ENCODE results near the gene MARK2.
"Not testable (repeated sequence)": the region's sequence is repeated elsewhere in the genome, so short reads cannot be mapped to it uniquely, and the experiment has no call there.

MARK2 gene

GRCh38 chr11:63838678-63839507 is at the start of gene MARK2:
TSS of gene MARK2 (plus strand) at chr11:63839110. CDS start at chr11:63839507, 397 bp downstream.
- peak; percentile 99 for DNase-seq

DNA sequence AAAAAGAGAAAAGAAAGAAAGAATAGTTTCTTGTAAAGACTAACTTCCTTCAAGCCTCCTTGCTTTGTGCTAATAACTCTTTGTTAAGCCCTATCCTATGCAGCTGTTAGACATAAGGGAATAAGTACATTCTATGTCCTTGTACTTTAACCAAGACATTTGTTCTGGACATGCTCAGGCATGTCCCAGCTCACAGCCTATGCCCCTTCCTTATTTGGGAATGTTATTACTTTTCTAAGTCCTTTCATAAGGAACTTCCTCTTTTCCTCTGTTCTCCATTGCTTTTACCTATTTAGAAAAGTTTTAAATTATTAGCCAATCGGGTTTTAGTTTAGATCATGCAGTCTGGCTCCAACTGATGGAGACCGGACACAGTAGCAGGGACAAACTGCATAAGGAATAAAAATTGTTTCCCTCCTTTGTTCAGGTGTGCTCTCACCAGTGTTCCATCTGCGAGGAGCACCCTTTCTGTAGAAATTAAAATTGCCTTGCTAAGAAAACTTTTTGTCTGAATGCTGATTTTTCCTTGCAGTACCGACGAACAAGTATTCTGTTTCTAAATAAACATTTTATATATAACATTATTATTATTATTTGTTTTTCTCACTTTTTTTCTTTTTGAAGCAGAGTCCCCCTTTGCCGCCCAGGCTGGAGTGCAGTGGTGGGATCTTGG is 47.3 kb upstream of the MARK2 start:
- DNase-seq: no peak

GRCh38 chr11:63793161-63793560 is 45.7 kb upstream of the MARK2 start:
- no peak for DNase-seq

DNA sequence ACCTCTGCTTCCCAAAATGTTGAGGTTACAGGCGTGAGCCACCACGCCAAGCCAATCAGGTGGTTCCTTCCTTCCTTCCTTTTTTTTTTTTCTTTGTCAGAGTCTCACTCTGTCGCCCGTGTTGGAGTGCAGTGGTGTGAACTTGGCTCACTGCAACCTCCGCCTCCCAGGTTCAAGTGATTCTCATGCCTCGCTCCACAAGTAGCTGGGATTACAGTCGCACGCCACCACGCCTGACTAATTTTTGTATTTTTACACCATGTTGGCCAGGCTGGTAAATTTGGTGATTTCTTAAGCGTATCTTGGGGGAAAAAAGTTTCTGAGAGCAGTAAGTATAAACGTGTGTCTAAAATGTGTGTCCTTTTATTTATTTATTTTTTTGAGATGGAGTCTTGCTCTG is 43.8 kb upstream of the MARK2 start:
- no peak for DNase-seq

GRCh38 chr11:63800921-63801320 is 38.0 kb upstream of the MARK2 start:
- no peak for DNase-seq

- no peak for DNase-seq
Measured at GRCh38 chr11:63802637-63803414, 36.1 kb upstream of the MARK2 start.

- DNase-seq: no peak
Measured at GRCh38 chr11:63804259-63804658, 34.7 kb upstream of the MARK2 start.

DNA sequence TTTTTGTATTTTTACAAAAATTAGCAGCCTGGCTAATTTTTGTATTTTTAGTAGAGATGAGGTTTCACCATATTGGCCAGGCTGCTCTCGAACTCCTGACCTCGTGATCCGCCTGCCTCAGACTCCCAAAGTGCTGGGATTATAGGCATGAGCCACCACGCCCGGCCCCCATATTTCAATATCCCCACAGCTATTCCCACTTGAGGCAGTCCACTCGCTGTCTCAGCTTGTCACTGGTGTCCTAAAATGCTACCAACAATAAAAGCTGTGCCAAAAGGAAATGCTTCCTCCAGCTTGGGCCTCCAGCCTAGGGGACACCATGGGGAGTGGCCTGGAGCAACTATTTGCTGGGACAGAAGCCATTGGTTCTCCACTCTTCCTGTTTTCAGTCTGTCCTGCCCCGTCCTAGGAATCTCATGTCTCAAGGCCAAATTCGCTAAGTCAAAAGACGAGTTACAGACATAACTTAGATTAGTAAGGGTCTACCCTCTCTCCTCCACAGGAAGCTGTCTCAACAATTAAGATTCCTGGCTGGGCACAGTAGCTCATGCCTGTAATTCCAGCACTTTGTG is 33.0 kb upstream of the MARK2 start:
- no peak for DNase-seq

DNA sequence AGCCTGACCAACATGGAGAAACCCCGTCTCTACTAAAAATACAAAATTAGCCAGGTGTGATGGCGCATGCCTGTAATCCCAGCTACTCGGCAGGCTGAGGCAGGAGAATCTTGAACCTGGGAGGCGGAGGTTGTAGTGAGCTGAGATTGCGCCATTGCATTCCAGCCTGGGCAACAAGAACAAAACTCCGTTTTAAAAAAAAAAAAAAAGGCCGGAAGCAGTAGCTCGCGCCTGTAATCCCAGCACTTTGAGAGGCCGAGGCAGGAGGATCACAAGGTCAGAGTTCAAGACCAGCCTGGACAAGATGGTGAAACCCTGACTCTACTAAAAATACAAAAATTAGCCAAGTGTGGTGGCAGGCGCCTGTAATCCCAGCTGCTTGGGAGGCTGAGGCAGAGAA is 28.5 kb upstream of the MARK2 start:
- not testable (repeated sequence) for DNase-seq

- DNase-seq: no peak
Measured at GRCh38 chr11:63811522-63811921, 27.4 kb upstream of the MARK2 start.

DNA sequence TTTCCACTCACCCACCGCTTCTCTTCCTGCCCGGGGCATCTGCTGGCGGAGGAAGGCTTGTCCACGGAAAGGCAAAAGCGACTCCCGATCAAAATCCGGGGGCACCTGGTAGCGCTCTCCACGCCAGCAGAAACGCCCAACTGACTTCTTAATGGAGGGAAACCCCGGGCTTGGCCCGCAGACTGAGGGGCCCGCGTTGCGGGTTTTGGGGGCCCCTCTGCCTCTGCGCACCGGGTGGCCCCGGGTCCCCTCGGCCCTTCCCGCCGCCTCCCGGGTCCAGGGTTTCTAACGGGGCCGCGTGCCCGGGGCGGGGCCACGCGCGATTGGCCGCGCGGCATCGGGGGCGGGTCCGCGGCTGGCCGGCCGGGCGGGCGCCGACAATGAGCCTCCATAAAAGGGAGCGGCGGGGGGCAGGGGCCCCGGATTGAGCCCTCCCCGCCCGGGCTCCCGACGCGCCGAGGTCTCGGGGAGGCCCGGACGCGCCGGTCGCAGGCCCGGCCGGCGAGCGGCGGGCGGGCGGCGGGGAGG is 25.8 kb upstream of the MARK2 start, which contains the start of gene SPINDOC:
Gene SPINDOC, plus strand, starts transcription at position 422 of the 528 bp plus-strand sequence. CDS start 231 bp downstream, outside the sequence.
- peak; percentile 46 for DNase-seq

- DNase-seq: peak; percentile 70
Measured at GRCh38 chr11:63813563-63814382, 25.1 kb upstream of the MARK2 start.

- no peak for DNase-seq
Measured at GRCh38 chr11:63814383-63814736, 24.6 kb upstream of the MARK2 start.

DNA sequence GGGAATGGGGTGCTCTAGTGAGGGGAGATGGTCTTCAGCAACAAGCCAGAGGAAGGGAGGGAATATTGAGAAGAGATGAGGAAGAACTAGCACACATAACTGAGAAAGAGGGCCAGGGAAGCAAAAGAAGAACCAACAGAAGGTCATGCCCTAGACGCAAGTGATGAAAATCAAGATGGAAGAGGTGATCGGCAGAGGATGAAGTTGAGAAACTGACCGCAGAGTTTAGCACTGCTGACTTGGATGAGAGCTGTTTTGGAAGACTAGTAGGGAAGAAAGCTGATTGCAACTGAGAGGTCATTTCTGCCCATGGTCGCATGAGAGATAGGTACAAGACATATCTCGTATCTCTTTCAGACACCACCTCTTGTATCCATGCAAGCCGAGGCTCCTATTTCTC is 22.7 kb upstream of the MARK2 start:
- DNase-seq: no peak

DNA sequence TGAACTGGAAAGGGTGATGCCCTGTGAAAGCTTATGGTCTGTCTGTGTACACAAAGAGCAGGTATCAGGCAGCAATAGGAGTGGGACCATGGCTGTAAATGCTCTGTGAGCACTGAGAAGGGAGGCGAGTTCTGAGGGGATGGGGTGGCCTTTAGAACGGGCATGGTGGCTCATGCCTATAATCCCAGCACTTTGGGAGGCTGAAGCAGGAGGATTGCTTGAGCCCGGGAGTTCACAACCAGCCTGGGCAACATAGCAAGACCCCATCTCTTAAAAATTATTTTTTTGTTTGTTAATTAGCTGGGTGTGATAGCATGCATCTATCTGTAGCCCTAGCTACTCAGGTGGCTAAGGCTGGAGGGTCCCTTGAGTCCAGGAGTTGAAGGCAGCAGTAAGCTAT is 22.2 kb upstream of the MARK2 start:
- DNase-seq: no peak

DNA sequence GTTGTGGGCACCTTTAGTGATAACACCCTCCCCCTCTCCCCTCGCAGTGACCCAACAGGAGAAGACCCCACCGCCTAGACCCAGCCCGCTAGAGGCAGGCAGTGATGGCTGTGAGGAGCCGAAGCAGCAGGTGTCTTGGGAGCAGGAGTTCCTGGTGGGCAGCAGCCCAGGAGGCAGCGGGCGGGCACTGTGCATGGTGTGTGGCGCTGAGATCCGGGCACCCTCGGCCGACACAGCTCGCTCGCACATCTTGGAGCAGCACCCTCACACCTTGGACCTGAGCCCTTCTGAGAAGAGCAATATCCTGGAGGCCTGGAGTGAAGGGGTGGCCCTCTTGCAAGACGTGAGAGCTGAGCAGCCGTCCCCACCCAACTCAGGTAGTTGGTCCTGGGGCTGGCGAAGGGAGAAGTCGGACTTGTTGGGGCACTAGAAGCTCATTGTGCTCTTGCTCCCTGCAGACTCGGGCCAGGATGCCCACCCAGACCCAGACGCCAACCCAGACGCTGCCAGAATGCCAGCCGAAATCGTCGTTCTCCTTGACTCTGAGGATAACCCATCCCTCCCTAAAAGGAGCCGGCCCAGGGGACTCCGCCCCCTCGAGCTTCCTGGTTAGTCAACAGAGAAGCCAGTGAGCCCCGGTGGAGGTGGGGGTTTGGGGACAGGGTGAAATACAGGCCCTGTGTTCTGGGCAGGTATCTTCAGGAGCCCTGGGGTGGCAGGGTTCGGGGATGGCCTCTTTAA is 21.0 kb upstream of the MARK2 start:
- no peak for DNase-seq

- no peak for DNase-seq
Measured at GRCh38 chr11:63818609-63819008, 20.3 kb upstream of the MARK2 start.

- DNase-seq: no peak
Measured at GRCh38 chr11:63821411-63821810, 17.5 kb upstream of the MARK2 start.

DNA sequence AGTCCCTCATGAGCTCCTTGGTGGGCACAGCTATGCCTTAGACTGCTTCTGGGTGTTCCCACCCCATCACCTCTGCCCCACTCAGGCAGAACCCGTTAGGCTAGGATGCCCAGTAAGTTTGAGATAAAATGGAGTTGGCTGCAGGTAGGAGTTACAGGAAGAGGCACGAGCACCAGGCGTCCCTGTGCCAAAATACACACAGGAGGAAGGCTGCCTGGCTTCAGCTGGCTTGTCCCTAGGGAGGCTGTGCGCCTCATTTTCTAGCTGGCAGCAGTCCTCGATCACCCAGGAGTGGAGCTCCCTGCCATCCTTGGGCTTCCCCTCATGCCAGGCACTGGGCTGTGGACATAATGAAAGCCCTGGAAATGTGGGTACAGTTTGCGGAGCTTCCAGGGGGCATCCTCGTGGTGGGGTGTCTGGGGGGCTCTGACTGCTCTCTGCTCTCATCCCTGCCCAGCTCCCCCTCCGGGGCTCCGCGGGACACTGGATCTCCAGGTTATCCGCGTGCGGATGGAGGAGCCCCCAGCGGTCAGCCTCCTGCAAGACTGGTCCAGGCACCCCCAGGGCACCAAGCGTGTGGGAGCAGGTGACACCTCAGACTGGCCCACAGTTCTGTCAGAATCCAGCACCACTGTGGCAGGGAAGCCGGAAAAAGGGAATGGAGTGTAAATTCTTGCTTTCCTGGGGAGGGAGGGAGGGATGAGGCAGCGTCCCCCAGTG is 12.3 kb upstream of the MARK2 start:
- DNase-seq: no peak

DNA sequence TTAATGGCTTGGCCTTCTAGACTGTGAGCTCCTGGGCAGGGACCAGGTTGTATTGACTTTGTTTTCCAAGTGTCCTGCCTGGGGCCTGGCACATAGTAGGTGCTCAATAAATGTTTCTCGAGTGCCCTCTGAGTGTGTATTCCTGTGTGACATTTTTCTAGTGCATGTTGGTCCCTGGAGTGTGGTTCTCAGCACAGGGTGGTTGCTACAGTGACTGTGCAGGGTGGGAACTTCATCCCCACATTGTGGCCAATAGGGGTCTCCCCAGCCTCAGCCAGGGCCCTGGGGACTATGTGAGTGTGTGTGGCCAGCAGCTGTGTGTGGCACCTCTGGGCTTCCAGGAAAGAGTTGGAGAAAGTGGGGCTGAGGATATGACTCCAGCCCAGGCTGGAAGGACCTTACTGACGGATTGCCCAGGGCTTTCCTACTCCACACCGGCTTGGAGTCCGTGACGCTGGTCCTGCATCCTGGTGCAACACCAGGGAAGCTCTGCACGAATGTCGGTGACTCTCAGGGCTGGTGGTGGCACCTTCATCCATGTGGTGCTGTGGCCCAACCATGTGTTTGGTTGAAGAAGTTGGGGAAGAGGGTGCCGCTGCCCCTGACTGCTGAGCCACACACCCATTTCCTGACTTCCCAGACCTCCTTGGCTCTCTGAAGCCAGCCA is 9.0 kb upstream of the MARK2 start:
- DNase-seq: no peak

All from KG1 (cell line).